Skeletal muscle satellite cell (primary cell): Measurements from ENCODE around the gene AHR. TPM values are rescaled to one million over a fixed set of nuclear protein-coding genes. Genes with fewer than 3 reads are reported as not detected.
"Not testable (repeated sequence)": the region's sequence is repeated elsewhere in the genome, so short reads cannot be mapped to it uniquely, and the experiment has no call there.

Experiments
- H3K27me3 ChIP-seq: 2 replicates; pipeline ENCODE4 v1.7.0; 2013; ENCODE audit warnings: low read length; ENCODE audit not compliant: control insufficient read depth, insufficient read depth
- H3K36me3 ChIP-seq: 2 replicates; pipeline ENCODE4 v1.7.0; 2013; ENCODE audit warnings: mild to moderate bottlenecking, control low read depth, low read length; ENCODE audit not compliant: insufficient read depth
- H3K4me1 ChIP-seq: 2 replicates; pipeline ENCODE4 v1.7.0; 2013; ENCODE audit warnings: low read length; ENCODE audit not compliant: control insufficient read depth, insufficient read depth
- H3K4me2 ChIP-seq: 2 replicates; pipeline ENCODE4 v1.7.0; 2013; ENCODE audit warnings: mild to moderate bottlenecking, low read length
- H3K4me3 ChIP-seq: 2 replicates; pipeline ENCODE4 v1.7.0; 2013; ENCODE audit warnings: low read length
- H3K9ac ChIP-seq: 2 replicates; pipeline ENCODE4 v1.7.0; 2013; ENCODE audit warnings: mild to moderate bottlenecking, low read depth, low read length, moderate library complexity
- H3K9me3 ChIP-seq: replicated peaks from 2 replicates; pipeline ENCODE4 v1.7.0; 2013; ENCODE audit warnings: mild to moderate bottlenecking, control low read depth, low read length
- small RNA-seq: library from RNA; depleted of rRNA; stranded (forward); fragments of <200 nt; gene quantifications from one replicate; pipeline ENCODE3, GENCODE V24; 2012

AHR gene

DNA sequence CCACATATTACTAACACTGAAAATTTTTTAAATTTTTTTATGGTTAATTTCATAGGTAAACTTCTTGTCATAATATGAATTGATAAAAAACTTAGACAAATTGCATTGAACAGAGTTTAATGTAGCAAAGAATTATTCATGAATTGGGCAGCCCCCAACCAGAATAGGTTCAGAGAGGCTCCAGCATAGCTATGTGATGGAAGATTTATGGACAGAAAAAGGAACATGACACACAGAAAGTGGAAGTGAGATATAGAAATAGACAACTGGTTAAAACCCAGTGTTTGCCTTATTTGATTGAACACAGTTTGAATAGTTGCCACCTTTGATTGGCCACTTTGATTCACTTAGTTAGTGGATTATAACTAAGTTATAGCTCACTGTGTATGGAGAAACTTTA, 87.2 kb downstream of the AHR start:
- no peaks in the 10 kb centered on the region for H3K9me3 ChIP-seq
- H3K4me2 ChIP-seq, result no peak overlapping the region
- no peak overlapping the region for H3K9ac ChIP-seq
- no peak overlapping the region for H3K4me3 ChIP-seq
- no peaks in the 10 kb centered on the region for H3K27me3 ChIP-seq
- no peaks in the 10 kb centered on the region for H3K36me3 ChIP-seq
- H3K4me1 ChIP-seq, result no peaks in the 10 kb centered on the region

DNA sequence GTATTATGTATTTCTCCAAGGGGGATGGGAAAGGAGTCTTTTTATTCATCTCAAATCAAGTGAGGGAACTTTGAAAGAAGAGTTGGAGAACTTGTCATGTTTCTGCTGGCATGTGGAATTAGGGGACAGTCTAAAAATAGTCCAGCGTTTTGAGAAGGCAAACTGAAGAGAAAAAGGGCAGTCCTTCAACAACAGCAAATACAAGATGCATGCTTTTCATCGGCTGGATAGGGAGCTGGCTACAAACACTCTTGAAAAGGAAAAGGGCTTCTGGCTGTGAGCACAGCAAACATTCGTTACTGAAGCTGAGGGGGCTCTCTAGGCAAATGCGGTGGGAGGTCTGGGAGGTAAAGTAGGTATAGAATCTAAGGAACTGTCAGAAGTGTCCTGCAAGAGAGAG, 91.9 kb downstream of the AHR start:
- Histone ChIP-seq H3K9ac (no peak overlapping the region), H3K36me3 (no peaks in the 10 kb centered on the region), H3K27me3 (no peaks in the 10 kb centered on the region), H3K9me3 (no peaks in the 10 kb centered on the region), H3K4me1 (peaks cover 10% of the 10 kb centered on the region), H3K4me2 (no peak overlapping the region), H3K4me3 (no peak overlapping the region)

DNA sequence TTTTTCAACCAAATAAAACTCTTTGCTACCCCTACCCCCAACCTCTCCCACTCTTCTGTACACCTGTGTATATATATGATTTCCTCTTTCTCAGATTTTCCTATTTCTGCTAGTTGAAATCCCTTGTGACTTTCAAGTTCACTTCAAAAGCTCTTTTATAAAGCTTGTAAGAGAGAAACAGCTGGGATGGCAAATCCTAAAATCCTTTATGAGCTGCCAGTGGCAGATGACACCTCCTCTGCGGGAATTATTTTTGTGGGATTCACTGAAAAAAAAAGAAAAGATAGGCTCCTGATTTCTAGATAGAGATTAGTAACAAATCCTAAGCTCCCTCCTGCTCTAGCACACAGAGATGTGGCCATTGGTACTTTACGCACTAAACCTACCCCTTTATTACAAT, 92.9 kb downstream of the AHR start:
- no peak overlapping the region for H3K4me3 ChIP-seq

DNA sequence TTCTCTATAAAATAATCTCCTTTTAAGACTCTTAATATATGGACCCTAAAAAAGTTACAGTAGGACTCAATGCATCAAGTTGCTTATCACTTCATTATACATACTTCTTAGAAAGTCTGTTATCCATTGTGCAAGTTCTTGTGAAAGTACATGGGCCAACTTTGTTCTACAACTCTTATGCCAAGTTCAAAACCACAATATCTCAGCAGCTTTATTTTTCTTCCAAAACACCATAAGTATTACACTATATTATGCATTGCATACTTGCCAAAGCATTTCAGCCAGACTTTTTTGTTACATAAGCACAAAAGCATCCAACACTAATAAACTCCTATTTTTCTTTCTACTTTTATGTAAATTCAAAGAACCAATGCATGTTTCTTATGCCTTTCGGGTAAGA, 94.4 kb downstream of the AHR start:
- H3K4me3 ChIP-seq, result no peak overlapping the region
- H3K27me3 ChIP-seq, result no peaks in the 10 kb centered on the region
- H3K9ac ChIP-seq, result no peak overlapping the region
- H3K9me3 ChIP-seq, result no peaks in the 10 kb centered on the region
- peak overlapping the region; percentile 27 for H3K4me2 ChIP-seq
- H3K4me1 ChIP-seq, result peaks cover 10% of the 10 kb centered on the region
- H3K36me3 ChIP-seq, result no peaks in the 10 kb centered on the region

More for the DNA sequence above, 92.9 kb downstream of the AHR start:
- Histone ChIP-seq H3K9ac (no peak overlapping the region), H3K9me3 (no peaks in the 10 kb centered on the region), H3K36me3 (no peaks in the 10 kb centered on the region), H3K4me2 (no peak overlapping the region), H3K4me1 (peaks cover 10% of the 10 kb centered on the region), H3K27me3 (no peaks in the 10 kb centered on the region)

DNA sequence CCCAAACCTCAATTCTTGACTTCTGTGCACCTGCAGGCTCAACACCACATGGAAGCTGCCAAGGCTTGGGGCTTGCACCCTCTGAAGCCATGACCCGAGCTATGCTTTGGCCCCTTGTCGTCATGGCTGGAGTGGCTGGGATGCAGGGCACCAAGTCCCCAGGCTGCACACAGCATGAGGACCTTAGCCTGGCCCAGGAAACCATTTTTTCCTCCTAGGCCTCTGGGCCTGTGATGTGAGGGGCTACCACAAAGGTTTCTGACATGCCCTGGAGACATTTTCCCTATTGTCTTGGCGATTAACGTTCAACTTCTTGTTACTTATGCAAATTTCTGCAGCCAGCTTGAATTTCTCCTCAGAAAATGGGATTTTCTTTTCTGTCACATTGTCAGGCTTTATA, 96.1 kb downstream of the AHR start:
- H3K4me3 ChIP-seq, H3K36me3 ChIP-seq: not testable (repeated sequence)

More for the DNA sequence above, 96.1 kb downstream of the AHR start:
- H3K9me3 ChIP-seq, H3K4me2 ChIP-seq, H3K27me3 ChIP-seq, H3K9ac ChIP-seq: not testable (repeated sequence)
- peaks cover 10% of the 10 kb centered on the region for H3K4me1 ChIP-seq

Small RNA genes lying within 50 kb of the gene (small RNA-seq; reads per million reads assigned to genes)
- gene RF00092, result not detected
